HepG2 (cell line): ENCODE results near the gene PDC. TPM values are rescaled to one million over a fixed set of nuclear protein-coding genes. Genes with fewer than 3 reads are reported as not detected.

ENCODE experiments used
- ATAC-seq: fragments of 200-7000 bp; cut with Tn5 transposase; 3 replicates; pipeline ENCODE4 v1.9.1; 2020; ENCODE audit warnings: mild to moderate bottlenecking, moderate library complexity
- BruUV-seq: library from RNA; stranded (reverse); fragments of 400-500 nt; replicated peaks from 2 replicates; lab custom pipeline; 2021; lab: Mats Ljungman, UMichigan
- CTCF ChIA-PET: fragments of 300-600 bp; formaldehyde crosslinking; extraction: SDS; loops from one replicate; lab custom pipeline; 2021; ENCODE audit warnings: low total read pairs, inconsistent platforms, low intra/inter-chr PET ratio; lab: Yijun Ruan, JAX
- POLR2A ChIA-PET: fragments of 350-600 bp; sonication (Branson Sonifier 250); formaldehyde crosslinking; loops from one replicate; lab custom pipeline; 2020; ENCODE audit warnings: antibody characterized with exemption, inconsistent platforms; lab: Yijun Ruan, JAX
- DNase-seq: peaks from one replicate; pipeline ENCODE4 v3.0.0-alpha.2; 2015; ENCODE audit warnings: low spot score
- FAIRE-seq: peaks from 3 replicates; lab custom pipeline; 2011; peaks lifted over from hg19 to GRCh38; lab: Jason Lieb, UNC
- H2AFZ ChIP-seq: one replicate; pipeline ENCODE4 v1.6.1; 2011; ENCODE audit warnings: low read length, inconsistent platforms
- H3K27ac ChIP-seq: fragments of 300-600 bp; 3 replicates; pipeline ENCODE4 v1.8.0; 2011; ENCODE audit warnings: mixed run types, mild to moderate bottlenecking, mixed read lengths, low read length, inconsistent platforms; ENCODE audit not compliant: insufficient read depth; ENCODE audit errors: extremely low read length
- H3K27me3 ChIP-seq, 2 experiments: fragments of 200-600 bp in 1 of 2; 2 replicates in 1 of 2; 3 replicates in 1 of 2; pipeline versions ENCODE4 v1.6.0 to v1.8.0; 2011; ENCODE audit warnings: low read length in 2 of 2, mild to moderate bottlenecking in 2 of 2, moderate library complexity in 2 of 2, inconsistent platforms in 1 of 2; ENCODE audit not compliant: insufficient read depth in 2 of 2, control insufficient read depth in 1 of 2
- H3K36me3 ChIP-seq, 2 experiments: fragments of 200-600 bp in 1 of 2; replicated peaks in 1 of 2; 2 replicates in 1 of 2; 3 replicates in 1 of 2; pipeline versions ENCODE4 v1.5.1 to v1.8.0; 2011; ENCODE audit warnings: low read length in 2 of 2, inconsistent platforms in 1 of 2; ENCODE audit not compliant: insufficient read depth in 2 of 2, control insufficient read depth in 1 of 2
- H3K4me1 ChIP-seq: 2 replicates; pipeline ENCODE4 v1.5.1; 2012; ENCODE audit warnings: low read length, inconsistent platforms; ENCODE audit not compliant: insufficient read depth
- H3K4me2 ChIP-seq: 2 replicates; pipeline ENCODE4 v1.6.0; 2011; ENCODE audit warnings: low read depth, low read length, inconsistent platforms
- H3K4me3 ChIP-seq, 3 experiments: fragments of 200-600 bp in 1 of 3; sonication (generic), shearing (Covaris generic) in 1 of 3; replicated peaks in 1 of 3; 2 replicates each; pipeline ENCODE4 v1.5.1; 2011 to 2016; ENCODE audit warnings: low read length in 3 of 3, inconsistent platforms in 2 of 3, low read depth in 2 of 3, mild to moderate bottlenecking in 2 of 3, control low read depth in 1 of 3, mixed read lengths in 1 of 3; ENCODE audit not compliant: insufficient read depth in 1 of 3
- H3K79me2 ChIP-seq: one replicate; pipeline ENCODE4 v1.6.1; 2011; ENCODE audit warnings: low read length, inconsistent platforms; ENCODE audit not compliant: insufficient read depth
- H3K9ac ChIP-seq: 2 replicates; pipeline ENCODE4 v1.6.0; 2011; ENCODE audit warnings: mild to moderate bottlenecking, low read depth, low read length, inconsistent platforms; ENCODE audit not compliant: insufficient read depth
- H3K9me3 ChIP-seq: 2 replicates; pipeline ENCODE4 v1.5.1; 2012; ENCODE audit warnings: mild to moderate bottlenecking, low read length
- H4K20me1 ChIP-seq: 2 replicates; pipeline ENCODE4 v1.6.0; 2011; ENCODE audit warnings: inconsistent platforms, mild to moderate bottlenecking, low read length, moderate library complexity; ENCODE audit not compliant: insufficient read depth
- MTERF4 ChIP-seq: sonication (generic); formaldehyde crosslinking; IDR thresholded peaks from 2 replicates; pipeline ENCODE4 v1.8.0; 2023; ENCODE audit warnings: mild to moderate bottlenecking, missing genetic modification reagents
- SOX13 ChIP-seq, 3 experiments: fragments of 450-650 bp in 1 of 3; sonication (generic) in 1 of 3; formaldehyde crosslinking in 1 of 3; IDR thresholded peaks in 2 of 3; conservative IDR thresholded peaks in 1 of 3; 2 replicates each; pipeline versions ENCODE4 v1.5.0 to v1.6.1; 2016 to 2020; ENCODE audit warnings: antibody characterized with exemption in 1 of 3, mild to moderate bottlenecking in 1 of 3, missing compliant biosample characterization in 1 of 3, missing genetic modification reagents in 1 of 3, moderate library complexity in 1 of 3
- UBTF ChIP-seq: sonication (generic); formaldehyde crosslinking; IDR thresholded peaks from 2 replicates; pipeline ENCODE4 v1.4.0; 2020; ENCODE audit warnings: mild to moderate bottlenecking, missing genetic modification reagents
- WGBS: methylation state at CpG from one replicate; pipeline ENCODE4 v1.1.6; 2017; ENCODE audit warnings: low lambda C conversion rate; 5-methylcytosine and 5-hydroxymethylcytosine counted together
- in situ Hi-C: cut with HindIII; loops from 2 replicates; pipeline ENCODE4 v1.10.0; 2017; ENCODE audit warnings: low pct_unique_long_range_greater_than_20kb; ENCODE audit not compliant: extremely low pct_ligation_motif_present
- intact Hi-C: fragments of 100-400 bp; cut with micrococcal nuclease; formaldehyde crosslinking; loops from one replicate; pipeline ENCODE4 v1.10.0; 2022; ENCODE audit not compliant: unreplicated experiment
- polyA plus RNA-seq, 8 experiments: library from polyadenylated mRNA; depleted of rRNA in 3 of 8; stranded (reverse) in 7 of 8; unstranded in 1 of 8; fragments of >200 nt; fragmentation: Illumina TruSeq in 4 of 8; extraction: Trizol in 4 of 8; gene quantifications; 2 replicates each; pipeline versions ENCODE4 v1.2.1 to v1.2.3, GENCODE V29; 2011 to 2016; ENCODE audit warnings: low read depth in 4 of 8, missing spikeins in 1 of 8, mixed read lengths in 1 of 8; ENCODE audit not compliant: insufficient read depth in 1 of 8
- total RNA-seq, 5 experiments: library from RNA; depleted of rRNA; stranded (reverse); fragments of >200 nt; fragmentation: Illumina TruSeq; extraction: Trizol; gene quantifications; 2 replicates each; pipeline ENCODE4 v1.2.3, GENCODE V29; 2016; ENCODE audit warnings: low read depth in 1 of 5

Gene PDC
- total and polyA plus RNA-seq, 2 of the 13 experiments (the other 11 are each of a cell fraction or from before 2014, with no cell fraction given): not detected

DNA sequence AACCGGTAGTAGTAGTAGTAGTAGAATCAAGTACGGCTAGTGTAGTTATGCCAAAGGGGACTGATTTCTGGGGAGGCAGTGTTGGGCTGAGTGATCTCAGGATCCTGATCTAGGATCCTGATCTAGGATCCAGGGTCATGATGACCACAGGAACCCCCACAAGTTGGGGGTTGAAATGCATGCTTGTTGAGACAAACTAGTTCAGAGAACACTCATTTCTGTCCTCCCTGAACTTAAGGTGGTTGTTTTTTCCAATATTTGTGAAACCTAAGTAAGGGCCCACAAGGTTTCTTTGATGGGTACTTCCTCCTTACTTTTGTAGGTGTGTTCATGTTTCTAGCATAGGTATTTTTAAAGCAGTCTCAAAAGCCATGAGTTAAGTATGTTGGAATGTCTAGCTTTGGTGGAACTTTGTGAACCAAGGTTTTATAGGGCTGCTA, 33.9 kb upstream of the PDC start (continued):
- no peak for TF ChIP-seq UBTF (CRISPR knock-in tag)

DNA sequence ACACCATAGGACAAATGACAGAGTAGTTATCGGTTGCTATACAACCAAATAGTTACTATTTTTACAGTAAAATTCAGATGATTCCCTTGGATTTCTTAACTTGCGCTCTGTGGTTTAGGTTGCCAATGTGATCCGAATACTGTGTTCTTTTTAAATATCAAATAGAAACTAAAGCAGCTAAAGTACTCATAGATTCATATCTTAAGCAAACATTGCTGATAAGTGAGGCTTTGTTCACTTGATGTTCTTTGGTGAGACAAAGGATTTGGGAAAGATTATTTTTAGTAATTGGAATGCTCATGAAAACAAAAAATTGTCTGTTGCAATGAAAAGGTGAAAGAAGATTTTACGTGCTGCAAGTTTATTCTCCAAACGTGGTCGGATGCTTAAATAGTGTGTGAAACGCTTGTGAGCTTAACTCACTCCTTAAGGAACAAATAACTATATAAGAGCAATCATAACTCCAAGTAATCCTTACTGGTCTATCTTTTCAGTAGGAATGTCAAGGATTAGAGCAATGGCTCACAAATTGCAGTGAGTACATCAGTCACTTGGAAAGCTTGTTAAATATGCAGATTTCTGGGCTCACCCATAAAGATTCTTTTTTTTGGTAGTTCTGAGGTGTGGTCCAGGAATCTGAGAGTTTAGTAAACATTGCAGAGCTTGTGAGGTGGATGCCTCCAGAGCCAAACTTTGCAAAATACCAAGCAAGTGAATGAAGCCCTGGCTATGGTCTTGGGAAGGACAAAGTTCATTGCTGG, 31.8 kb upstream of the PDC start:
- no peak overlapping the region for H2AFZ ChIP-seq
- H3K27me3 ChIP-seq: no peaks in the 10 kb centered on the region
- no peaks in the 10 kb centered on the region for H4K20me1 ChIP-seq
- no peaks in the 10 kb centered on the region for H3K79me2 ChIP-seq
- ATAC-seq: no peak
- no peak overlapping the region for H3K4me3 ChIP-seq
- no peak overlapping the region for H3K27ac ChIP-seq
- no peak for DNase-seq
- BruUV-seq: no TSS peak
- 24% methylated on average over 7 of the region's 7 CpGs for WGBS
- no peak overlapping the region for H3K9ac ChIP-seq
- H3K4me1 ChIP-seq: no peaks in the 10 kb centered on the region
- no peak overlapping the region for H3K4me2 ChIP-seq
- TF ChIP-seq SOX13 (IDR thresholded peaks at IDR 0.05) (no peak), SOX13 (CRISPR knock-in tag; conservative IDR thresholded peaks at IDR 0.05 in 1 of 2, IDR thresholded peaks at IDR 0.05 in 1 of 2) (peak in 1 of 2 experiments; percentile 26; a peak in 1 of 4 replicates), MTERF4 (CRISPR knock-in tag) (no peak)
- in situ Hi-C loops (no loop called here), intact Hi-C loops (no loop called here)
- ChIA-PET CTCF (no interaction called here), POLR2A (no interaction called here)
- H3K36me3 ChIP-seq: no peaks in the 10 kb centered on the region
- FAIRE-seq: no peak
- H3K9me3 ChIP-seq: no peaks in the 10 kb centered on the region
